ENCODE data around the gene AUTS2.

Gene AUTS2

GRCh38 chr7:69935107-69935506, 336.8 kb downstream of the AUTS2 start:
- Histone ChIP-seq H4K20me1 (ENCODE audit: insufficient read depth, low read length, poor library complexity, severe bottlenecking) (no peaks in the 10 kb centered on the region), H3F3A (ENCODE audit: low read depth) (no peaks in the 10 kb centered on the region), H3K36me3 (ENCODE audit: insufficient read depth, low read length) (no peaks in the 10 kb centered on the region), H3K4me3 (ENCODE audit: low read length, poor library complexity, severe bottlenecking) (no peak overlapping the region), H2AFZ (ENCODE audit: low read length) (no peak overlapping the region), H3K4me2 (ENCODE audit: low read depth, low read length, poor library complexity, severe bottlenecking) (no peak overlapping the region), H3K79me2 (ENCODE audit: insufficient read depth, low read length) (peaks cover 20% of the 10 kb centered on the region; the same call in 1 of the 2 replicates), H3K4me1 (ENCODE audit: insufficient read depth, low read length, poor library complexity, severe bottlenecking) (no peaks in the 10 kb centered on the region), H3K9me3 (ENCODE audit: insufficient read depth, low read depth, low read length) (no peaks in the 10 kb centered on the region), H3K9ac (ENCODE audit: low read depth, low read length, poor library complexity, severe bottlenecking) (no peak overlapping the region), H3K27me3 (ENCODE audit: insufficient read depth, low read length, poor library complexity, severe bottlenecking) (no peaks in the 10 kb centered on the region), H3K9me2 (replicated peaks; ENCODE audit: low read depth, low read length) (no peaks in the 10 kb centered on the region)
- TF ChIP-seq CTCF (conservative IDR thresholded peaks at IDR 0.05; ENCODE audit: low read length) = no peak
- TF ChIP-seq EZH2phosphoT487 (IDR thresholded peaks at IDR 0.05; ENCODE audit: borderline replicate concordance) = no peak

DNA sequence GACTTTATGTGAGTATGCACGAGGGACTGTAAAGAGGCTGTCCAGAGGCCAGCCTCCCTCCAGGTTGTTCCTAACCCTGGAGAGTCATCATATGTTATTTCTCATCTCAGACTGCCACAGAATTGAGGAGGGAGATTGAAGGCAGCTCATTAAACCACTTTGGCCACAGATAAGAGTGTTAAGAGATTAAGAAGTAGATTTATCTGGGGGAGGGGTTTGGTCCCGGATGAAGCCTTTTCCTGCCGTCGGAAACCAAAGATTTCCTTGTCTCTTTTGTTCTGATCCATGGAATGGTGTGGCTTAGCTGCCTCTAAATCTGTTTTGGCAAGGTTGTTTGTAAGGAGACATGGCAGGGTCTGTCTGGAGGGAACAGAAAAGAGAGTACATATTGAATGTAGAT, 338.8 kb downstream of the AUTS2 start:
- no peak overlapping the region for H3K9ac ChIP-seq (ENCODE audit: low read depth, low read length, poor library complexity, severe bottlenecking)
- no peaks in the 10 kb centered on the region for H3K27me3 ChIP-seq (ENCODE audit: insufficient read depth, low read length, poor library complexity, severe bottlenecking)
- no peak overlapping the region for H2AFZ ChIP-seq (ENCODE audit: low read length)
- H3F3A ChIP-seq (ENCODE audit: low read depth) = no peaks in the 10 kb centered on the region
- H3K4me3 ChIP-seq (ENCODE audit: low read length, poor library complexity, severe bottlenecking) = no peak overlapping the region
- H3K4me2 ChIP-seq (ENCODE audit: low read depth, low read length, poor library complexity, severe bottlenecking) = no peak overlapping the region
- H3K9me2 ChIP-seq (replicated peaks; ENCODE audit: low read depth, low read length) = no peaks in the 10 kb centered on the region
- peaks cover 3% of the 10 kb centered on the region for H3K4me1 ChIP-seq (ENCODE audit: insufficient read depth, low read length, poor library complexity, severe bottlenecking)
- peaks cover 20% of the 10 kb centered on the region; the same call in 1 of the 2 replicates for H3K79me2 ChIP-seq (ENCODE audit: insufficient read depth, low read length)
- TF ChIP-seq EZH2phosphoT487 (IDR thresholded peaks at IDR 0.05; ENCODE audit: borderline replicate concordance) = no peak
- no peak for TF ChIP-seq CTCF (conservative IDR thresholded peaks at IDR 0.05; ENCODE audit: low read length)
- no peaks in the 10 kb centered on the region for H3K36me3 ChIP-seq (ENCODE audit: insufficient read depth, low read length)
- no peaks in the 10 kb centered on the region for H3K9me3 ChIP-seq (ENCODE audit: insufficient read depth, low read depth, low read length)
- H4K20me1 ChIP-seq (ENCODE audit: insufficient read depth, low read length, poor library complexity, severe bottlenecking) = no peaks in the 10 kb centered on the region

DNA sequence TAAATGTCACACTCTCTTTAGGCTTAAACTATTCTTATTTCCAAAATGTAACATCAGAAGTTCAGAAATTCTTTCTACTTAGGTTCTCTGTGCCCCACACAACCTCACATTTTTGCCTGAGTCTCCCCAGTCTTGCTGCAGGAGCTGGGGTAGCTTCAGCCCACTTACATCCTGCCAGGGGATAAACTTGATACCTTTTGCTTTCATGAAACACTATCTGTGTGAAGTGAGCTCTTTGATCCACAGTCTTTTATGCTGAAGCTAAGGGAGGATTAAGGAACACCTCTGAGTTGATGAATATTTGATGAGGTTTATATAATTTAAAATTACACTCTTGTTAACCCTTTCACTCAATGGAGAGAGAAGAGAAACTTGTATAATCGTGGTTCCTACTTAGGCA, 341.0 kb downstream of the AUTS2 start:
- H3K27me3 ChIP-seq (ENCODE audit: insufficient read depth, low read length, poor library complexity, severe bottlenecking) = no peaks in the 10 kb centered on the region
- H3K4me2 ChIP-seq (ENCODE audit: low read depth, low read length, poor library complexity, severe bottlenecking) = no peak overlapping the region
- H3K9me2 ChIP-seq (replicated peaks; ENCODE audit: low read depth, low read length) = no peaks in the 10 kb centered on the region
- H4K20me1 ChIP-seq (ENCODE audit: insufficient read depth, low read length, poor library complexity, severe bottlenecking) = no peaks in the 10 kb centered on the region
- no peak overlapping the region for H3K4me3 ChIP-seq (ENCODE audit: low read length, poor library complexity, severe bottlenecking)
- H3K79me2 ChIP-seq (ENCODE audit: insufficient read depth, low read length) = peaks cover 19% of the 10 kb centered on the region; the same call in 1 of the 2 replicates
- no peaks in the 10 kb centered on the region for H3F3A ChIP-seq (ENCODE audit: low read depth)
- no peak for TF ChIP-seq EZH2phosphoT487 (IDR thresholded peaks at IDR 0.05; ENCODE audit: borderline replicate concordance)
- H3K36me3 ChIP-seq (ENCODE audit: insufficient read depth, low read length) = no peaks in the 10 kb centered on the region
- H2AFZ ChIP-seq (ENCODE audit: low read length) = no peak overlapping the region
- no peaks in the 10 kb centered on the region for H3K9me3 ChIP-seq (ENCODE audit: insufficient read depth, low read depth, low read length)
- peaks cover 3% of the 10 kb centered on the region for H3K4me1 ChIP-seq (ENCODE audit: insufficient read depth, low read length, poor library complexity, severe bottlenecking)
- no peak overlapping the region for H3K9ac ChIP-seq (ENCODE audit: low read depth, low read length, poor library complexity, severe bottlenecking)

GRCh38 chr7:69941077-69941651, 342.9 kb downstream of the AUTS2 start:
- no peak overlapping the region for H3K4me3 ChIP-seq (ENCODE audit: low read length, poor library complexity, severe bottlenecking)
- TF ChIP-seq CTCF (conservative IDR thresholded peaks at IDR 0.05; ENCODE audit: low read length) = no peak
- TF ChIP-seq EZH2phosphoT487 (IDR thresholded peaks at IDR 0.05; ENCODE audit: borderline replicate concordance) = no peak
- H3K9me3 ChIP-seq (ENCODE audit: insufficient read depth, low read depth, low read length) = no peaks in the 10 kb centered on the region
- H2AFZ ChIP-seq (ENCODE audit: low read length) = no peak overlapping the region
- no peaks in the 10 kb centered on the region for H4K20me1 ChIP-seq (ENCODE audit: insufficient read depth, low read length, poor library complexity, severe bottlenecking)
- no peak overlapping the region for H3K4me2 ChIP-seq (ENCODE audit: low read depth, low read length, poor library complexity, severe bottlenecking)
- H3K4me1 ChIP-seq (ENCODE audit: insufficient read depth, low read length, poor library complexity, severe bottlenecking) = peaks cover 3% of the 10 kb centered on the region
- no peaks in the 10 kb centered on the region for H3K9me2 ChIP-seq (replicated peaks; ENCODE audit: low read depth, low read length)
- peaks cover 22% of the 10 kb centered on the region; the same call in 1 of the 2 replicates for H3K79me2 ChIP-seq (ENCODE audit: insufficient read depth, low read length)
- no peaks in the 10 kb centered on the region for H3K36me3 ChIP-seq (ENCODE audit: insufficient read depth, low read length)
- H3K9ac ChIP-seq (ENCODE audit: low read depth, low read length, poor library complexity, severe bottlenecking) = no peak overlapping the region
- H3F3A ChIP-seq (ENCODE audit: low read depth) = no peaks in the 10 kb centered on the region
- no peaks in the 10 kb centered on the region for H3K27me3 ChIP-seq (ENCODE audit: insufficient read depth, low read length, poor library complexity, severe bottlenecking)
